GM21619 (cell line): ENCODE measurements around the gene FYTTD1.

Experiments
- ATAC-seq: cut with Tn5 transposase; IDR thresholded peaks from one replicate; pipeline ENCODE4 v1.9.1; 2021; ENCODE audit not compliant: unreplicated experiment

Gene FYTTD1

GRCh38 chr3:197737319-197737649, 12.4 kb upstream of the FYTTD1 start:
- no peak for ATAC-seq

DNA sequence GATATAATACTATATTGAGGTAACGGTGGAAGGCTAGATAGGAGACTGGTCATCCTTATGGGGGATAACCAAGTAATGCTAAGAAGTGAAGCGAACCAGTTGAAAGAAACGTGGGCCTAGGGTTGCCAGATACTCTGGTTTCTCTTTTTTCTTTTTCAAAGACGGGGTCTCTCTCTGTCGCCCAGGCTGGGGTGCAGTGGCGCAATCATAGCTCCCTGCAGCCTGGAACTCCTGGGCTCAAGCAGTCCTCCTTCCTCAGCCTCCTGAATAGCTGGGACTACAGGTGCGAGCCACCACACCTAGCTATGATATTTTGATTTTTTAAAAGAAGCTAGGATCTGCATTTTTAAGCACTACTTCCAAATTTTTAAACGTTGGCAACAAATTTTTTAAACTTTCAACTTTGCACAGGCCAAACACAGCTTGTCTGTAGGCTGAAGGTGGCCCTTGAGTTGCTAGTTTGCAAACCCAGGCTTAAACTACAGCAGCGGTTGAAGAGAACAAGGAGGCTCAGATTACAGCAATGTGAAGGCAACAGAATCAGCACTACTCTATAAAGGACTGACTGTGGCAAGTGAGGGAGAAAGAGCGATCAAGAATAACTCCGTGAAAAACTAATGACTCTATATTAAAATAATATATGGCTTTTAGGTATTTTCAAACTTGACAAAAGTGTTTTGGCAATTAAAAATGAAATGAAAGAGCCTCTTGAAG, 11.8 kb upstream of the FYTTD1 start:
- no peak for ATAC-seq

- ATAC-seq, result no peak
These were observed 6.9 kb upstream of the FYTTD1 start for GRCh38 chr3:197742787-197743186.

GRCh38 chr3:197746209-197746608, 3.5 kb upstream of the FYTTD1 start:
- no peak for ATAC-seq

DNA sequence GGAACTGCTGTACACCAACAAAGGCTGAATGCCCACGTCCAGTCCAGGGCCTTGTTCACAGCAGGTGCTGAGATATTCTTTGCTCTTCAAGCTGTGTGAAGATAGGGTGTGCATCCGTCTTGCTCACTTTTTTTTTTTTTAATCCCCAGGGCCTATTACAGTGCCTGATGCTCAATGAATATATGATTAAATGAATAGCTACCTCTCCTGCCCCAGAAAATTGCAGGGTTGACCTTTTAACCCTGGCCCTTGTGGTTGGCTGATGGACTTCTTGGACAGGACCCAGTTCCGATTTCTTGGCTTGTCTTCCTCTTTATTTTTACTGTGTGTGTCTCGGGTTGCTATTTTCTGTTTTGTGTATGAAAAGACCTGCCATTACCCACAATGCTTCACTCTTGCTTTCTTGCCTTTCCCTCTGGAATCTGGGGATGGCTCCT, 2.9 kb upstream of the FYTTD1 start:
- ATAC-seq, result no peak

GRCh38 chr3:197748597-197749314, 927 bp upstream of the FYTTD1 start:
- no peak for ATAC-seq

GRCh38 chr3:197749315-197749600, 425 bp upstream of the FYTTD1 start:
- ATAC-seq, result peak; percentile 33

- ATAC-seq, result peak; percentile 44
These were observed 731 bp downstream of the FYTTD1 start for GRCh38 chr3:197750396-197750831.

DNA sequence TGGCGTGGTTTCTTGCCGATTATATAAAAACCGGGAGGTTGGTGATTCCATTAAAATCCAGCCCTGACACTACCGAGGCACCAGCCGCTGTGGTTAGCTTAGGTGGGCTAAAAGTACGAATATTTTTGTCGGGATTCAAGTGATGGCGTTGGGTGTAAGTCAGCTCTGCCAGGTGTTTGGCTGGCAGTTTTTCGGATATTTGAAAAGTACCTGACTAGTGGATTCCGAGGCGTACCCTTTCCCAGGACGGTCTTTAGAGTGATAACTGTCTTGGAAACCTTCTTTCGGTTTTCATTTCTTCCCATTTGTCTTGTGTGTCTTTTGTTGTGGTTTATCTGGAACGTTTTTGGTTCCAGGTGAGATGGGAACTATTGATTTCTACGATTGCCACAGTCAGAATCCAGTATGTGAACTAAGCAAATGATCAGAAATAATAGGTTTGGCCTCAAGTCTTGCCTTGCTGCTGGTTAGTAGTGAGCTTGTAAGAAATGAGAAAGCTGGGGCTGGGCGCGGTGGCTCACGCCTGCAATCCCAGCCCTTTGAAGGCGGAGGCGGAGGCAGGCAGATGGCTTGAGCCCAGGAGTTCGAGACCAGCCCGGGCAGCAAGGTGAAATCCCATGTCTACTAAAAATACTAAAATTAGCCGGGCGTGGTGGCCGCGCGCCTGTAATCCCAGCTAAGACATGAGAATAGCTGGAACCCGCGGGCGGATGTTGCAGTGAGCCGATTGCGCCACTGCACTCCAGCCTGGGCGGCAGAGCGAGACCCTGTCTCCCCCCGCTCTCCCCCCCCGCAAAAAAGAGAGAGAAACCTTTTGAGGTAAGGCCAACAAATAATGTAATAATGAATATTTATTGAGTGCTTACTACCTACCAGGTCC, 1.4 kb downstream of the FYTTD1 start:
- no peak for ATAC-seq

DNA sequence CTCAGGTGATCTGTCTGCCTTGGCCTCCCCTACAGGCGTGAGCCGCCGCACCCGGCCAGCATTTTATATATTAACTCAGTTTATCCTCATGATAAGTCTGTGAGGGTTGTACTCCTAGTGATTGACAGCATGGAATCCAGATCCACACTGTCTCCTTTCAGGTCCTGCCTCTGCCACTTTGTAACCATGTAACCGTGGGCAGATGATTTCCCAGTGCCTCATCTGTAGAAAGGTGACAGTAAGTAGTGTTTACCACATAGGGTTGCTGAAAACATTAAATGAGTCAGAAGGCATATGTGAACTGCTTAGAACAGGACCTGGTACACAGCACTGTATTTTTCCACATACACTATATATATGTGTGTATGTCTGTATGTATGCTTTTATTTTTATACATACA, 2.4 kb downstream of the FYTTD1 start:
- no peak for ATAC-seq

DNA sequence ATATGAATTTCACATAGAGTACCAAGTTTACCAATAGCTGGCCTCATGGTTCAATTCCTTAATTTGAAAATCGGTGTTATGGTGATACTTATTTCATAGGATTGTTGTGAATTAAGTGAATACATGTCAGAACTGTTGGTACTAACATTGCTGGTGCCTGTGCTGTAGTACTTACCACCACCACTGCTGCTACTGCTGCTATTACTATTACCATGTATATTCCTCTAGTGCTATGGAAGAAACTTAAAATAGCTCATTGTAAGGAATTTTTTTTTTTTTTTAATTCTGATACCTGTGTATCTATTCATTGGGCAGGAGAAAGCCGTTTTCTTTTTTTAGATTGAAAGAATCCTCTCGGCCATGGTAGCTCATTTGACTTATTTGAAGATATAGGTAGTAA, 3.6 kb downstream of the FYTTD1 start:
- ATAC-seq, result no peak

DNA sequence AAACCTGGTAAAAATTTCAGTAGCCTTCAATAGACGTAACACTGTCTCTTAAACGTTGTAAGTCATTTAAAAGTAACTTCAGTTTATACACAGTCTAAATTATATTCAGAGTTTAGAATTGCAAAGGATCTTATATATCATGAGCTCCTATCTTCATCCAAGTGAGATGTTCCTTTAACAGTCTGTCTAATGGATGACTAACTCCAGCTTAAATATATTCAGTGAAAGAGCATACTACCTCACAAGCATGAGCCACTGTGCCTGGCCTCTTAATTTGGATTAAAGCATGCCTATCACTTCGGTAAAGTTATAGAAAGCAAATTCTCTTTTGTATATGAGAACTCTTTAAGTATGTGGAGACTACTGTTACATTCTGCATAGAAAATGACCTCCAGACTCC, 7.0 kb downstream of the FYTTD1 start:
- no peak for ATAC-seq

- no peak for ATAC-seq
These were observed 8.8 kb downstream of the FYTTD1 start for GRCh38 chr3:197758512-197758911.

DNA sequence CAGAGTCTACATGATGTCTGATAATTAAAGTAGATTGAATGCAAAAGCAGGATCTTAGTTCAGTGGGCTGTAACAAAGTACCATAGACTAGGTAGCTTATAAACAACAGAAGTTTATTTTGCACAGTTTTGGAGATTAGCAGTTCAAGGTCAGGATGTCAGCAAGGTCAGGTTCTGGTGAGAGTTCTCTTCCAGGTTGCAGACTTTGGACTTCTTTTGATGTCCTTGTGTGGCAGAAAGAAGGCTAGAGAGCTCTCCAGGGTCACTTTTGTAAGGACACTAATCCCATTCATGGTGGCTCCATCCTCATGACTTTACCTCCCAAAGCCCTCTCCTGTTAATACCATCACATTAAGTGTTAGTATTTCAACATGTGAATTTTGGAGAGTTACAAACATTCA, 12.1 kb downstream of the FYTTD1 start:
- ATAC-seq, result no peak

DNA sequence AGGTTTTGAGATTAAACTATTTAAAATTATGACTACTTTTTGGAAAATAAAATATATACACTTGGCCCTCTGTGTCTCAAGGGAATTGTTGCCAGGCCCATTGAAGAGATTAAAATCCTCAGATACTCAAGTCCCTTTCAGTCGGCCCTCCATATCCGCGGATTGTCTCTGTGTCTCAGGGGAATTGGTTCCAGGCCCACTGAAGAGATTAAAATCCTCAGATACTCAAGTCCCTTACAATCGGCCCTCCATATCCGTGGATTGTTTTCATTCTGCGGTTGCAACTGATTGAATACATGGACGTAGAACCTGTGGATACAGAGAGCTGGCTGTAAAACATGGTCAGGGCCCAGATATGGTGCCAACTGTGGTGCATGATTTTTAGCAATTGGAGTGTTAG, 25.6 kb downstream of the FYTTD1 start:
- no peak for ATAC-seq

DNA sequence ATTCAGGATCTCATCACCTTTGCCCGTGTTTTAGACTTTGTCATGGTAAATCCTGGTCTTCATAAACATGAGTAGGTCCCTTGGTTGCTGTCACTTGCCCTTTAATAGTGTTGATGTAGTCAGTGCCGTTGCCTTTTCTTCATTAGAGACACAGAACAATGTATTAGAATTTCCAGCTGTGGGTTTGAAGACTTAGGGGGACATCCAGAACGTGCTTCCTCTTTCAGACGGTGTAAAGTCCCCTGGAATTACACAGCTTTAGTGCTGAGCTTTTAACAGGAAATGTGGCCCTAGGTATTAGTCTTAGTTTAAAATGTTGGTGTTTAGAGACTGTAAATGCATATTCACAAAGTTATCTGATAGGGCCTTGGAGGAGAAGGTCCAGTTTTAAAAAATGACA, 32.5 kb downstream of the FYTTD1 start:
- peak; percentile 50 for ATAC-seq

DNA sequence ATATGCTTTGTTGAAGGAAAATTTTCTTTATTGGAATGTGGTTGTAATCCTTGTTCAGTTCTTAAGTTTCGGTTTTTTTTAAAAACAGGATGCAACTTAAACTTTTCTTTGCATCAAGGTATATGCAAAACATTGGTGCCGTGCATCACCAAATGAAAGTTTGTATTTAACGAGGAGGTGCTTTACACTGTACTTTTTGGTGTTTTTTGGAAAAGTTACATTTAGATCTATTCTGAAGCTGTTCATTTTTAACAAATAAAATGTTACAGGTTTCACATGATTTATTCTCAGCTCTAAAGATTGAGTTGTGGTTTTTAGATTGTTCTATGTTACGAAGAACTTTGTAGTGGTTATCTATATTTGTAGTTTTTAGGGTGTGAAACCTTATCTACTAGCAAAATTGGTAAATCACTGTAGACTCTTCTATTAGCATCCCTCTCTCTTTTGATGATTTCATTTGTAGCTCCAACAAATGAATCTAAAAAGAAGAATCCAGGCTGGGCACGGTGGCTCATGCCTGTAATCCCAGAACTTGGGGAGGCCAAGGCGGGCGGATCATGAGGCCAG, 34.4 kb downstream of the FYTTD1 start:
- no peak for ATAC-seq

DNA sequence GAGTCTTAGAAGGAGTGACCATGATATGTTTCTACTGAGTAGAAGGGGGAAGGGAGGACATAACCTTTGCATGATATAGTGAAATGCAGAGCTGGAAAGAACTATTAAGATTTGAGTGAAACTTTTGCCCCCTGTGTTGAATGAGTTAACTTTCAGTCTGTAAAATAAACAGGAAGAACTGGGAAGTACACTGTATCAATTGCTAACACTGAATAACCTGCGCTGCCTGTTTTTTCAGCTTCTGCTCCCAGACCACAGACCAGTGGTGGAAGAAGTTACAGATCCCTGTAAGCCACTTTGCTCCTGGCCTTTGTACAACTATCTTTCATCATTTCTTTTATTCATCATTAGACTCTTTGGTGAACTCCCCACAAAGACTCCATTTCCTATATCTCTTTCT, 37.7 kb downstream of the FYTTD1 start:
- no peak for ATAC-seq

DNA sequence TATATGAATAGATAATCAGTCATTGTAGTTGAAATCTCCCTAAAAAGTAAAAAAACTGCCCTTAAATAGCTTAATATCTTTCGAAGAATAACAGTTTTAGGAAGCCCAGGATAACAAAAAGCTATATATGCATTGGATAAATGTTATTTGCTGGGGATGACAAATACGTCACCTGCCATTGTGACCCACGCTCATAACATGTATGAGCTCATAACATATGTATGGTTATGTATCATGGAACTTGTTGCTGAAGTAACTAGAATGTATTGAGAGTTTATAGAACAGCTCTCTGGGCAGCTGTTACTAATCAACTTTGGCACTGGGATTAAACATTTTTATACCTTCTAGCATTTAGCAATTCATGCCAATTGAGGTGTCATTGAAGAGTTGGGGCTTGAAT, 39.6 kb downstream of the FYTTD1 start:
- no peak for ATAC-seq

DNA sequence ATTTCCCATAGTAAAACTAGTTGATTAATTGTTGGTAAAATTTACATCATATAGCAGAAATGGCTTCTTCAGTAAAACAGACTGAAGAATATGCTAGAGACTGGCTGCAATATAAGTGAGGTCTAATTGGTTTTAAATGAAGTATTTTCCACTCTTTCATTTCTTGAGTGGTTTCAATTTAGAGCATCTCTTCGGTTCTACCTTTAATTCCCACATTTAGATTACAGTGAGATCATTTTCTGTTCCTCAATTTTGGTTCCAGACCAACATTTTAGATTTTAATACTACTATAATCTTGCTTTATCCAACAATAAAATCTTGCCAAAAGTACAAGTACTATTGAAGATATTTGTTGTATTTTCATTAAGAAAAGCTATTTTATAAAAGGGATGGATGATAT, 40.4 kb downstream of the FYTTD1 start:
- no peak for ATAC-seq

GRCh38 chr3:197791113-197791891, 41.6 kb downstream of the FYTTD1 start, which contains the start of gene LRCH3:
Gene LRCH3, plus strand, starts transcription at chr3:197791254. Its CDS starts 25 bp downstream, at chr3:197791279.
- peak; percentile 77 for ATAC-seq
